Amniotic stem cell (primary cell): Measurements from ENCODE around the gene ADAMTS2.

Source experiments
- DNase-seq: peaks from one replicate; lab custom pipeline; 2025; lab: John Stamatoyannopoulos, UW

The ADAMTS2 gene

GRCh38 chr5:179194201-179194910, 150.9 kb downstream of the ADAMTS2 start:
- no peak for DNase-seq

GRCh38 chr5:179193746-179194145, 151.5 kb downstream of the ADAMTS2 start:
- DNase-seq = no peak

GRCh38 chr5:179192891-179193470, 152.3 kb downstream of the ADAMTS2 start:
- no peak for DNase-seq

GRCh38 chr5:179192185-179192890, 152.9 kb downstream of the ADAMTS2 start:
- no peak for DNase-seq

GRCh38 chr5:179191506-179192184, 153.6 kb downstream of the ADAMTS2 start:
- no peak for DNase-seq

GRCh38 chr5:179190851-179191505, 154.3 kb downstream of the ADAMTS2 start:
- no peak for DNase-seq

GRCh38 chr5:179188636-179189035, 156.6 kb downstream of the ADAMTS2 start:
- no peak for DNase-seq

GRCh38 chr5:179187681-179188575, 157.3 kb downstream of the ADAMTS2 start:
- DNase-seq = no peak

GRCh38 chr5:179187229-179187678, 158.0 kb downstream of the ADAMTS2 start:
- no peak for DNase-seq

- no peak for DNase-seq
Measured at GRCh38 chr5:179186801-179187200, 158.5 kb downstream of the ADAMTS2 start.

GRCh38 chr5:179185941-179186411, 159.3 kb downstream of the ADAMTS2 start:
- no peak for DNase-seq

- DNase-seq = no peak
Measured at GRCh38 chr5:179185256-179185940, 159.9 kb downstream of the ADAMTS2 start.

GRCh38 chr5:179184521-179185050, 160.7 kb downstream of the ADAMTS2 start:
- no peak for DNase-seq

- DNase-seq = no peak
Measured at GRCh38 chr5:179183481-179183880, 161.8 kb downstream of the ADAMTS2 start.

- no peak for DNase-seq
Measured at GRCh38 chr5:179182601-179183000, 162.7 kb downstream of the ADAMTS2 start.

- no peak for DNase-seq
Measured at GRCh38 chr5:179181988-179182387, 163.3 kb downstream of the ADAMTS2 start.

- no peak for DNase-seq
Measured at GRCh38 chr5:179180921-179181645, 164.2 kb downstream of the ADAMTS2 start.

GRCh38 chr5:179180061-179180610, 165.1 kb downstream of the ADAMTS2 start:
- DNase-seq = no peak
